Fibroblast of skin of right biceps (primary cell): Measurements from ENCODE around the gene RPL7L1.
A peak's percentile ranks its signal among the peaks of the same experiment; 100 is the strongest.
"Not testable (repeated sequence)": the region's sequence is repeated elsewhere in the genome, so short reads cannot be mapped to it uniquely, and the experiment has no call there.

Experiments
- DNase-seq: peaks from one replicate; pipeline ENCODE4 v3.0.0-alpha.2; 2013

Gene RPL7L1

DNA sequence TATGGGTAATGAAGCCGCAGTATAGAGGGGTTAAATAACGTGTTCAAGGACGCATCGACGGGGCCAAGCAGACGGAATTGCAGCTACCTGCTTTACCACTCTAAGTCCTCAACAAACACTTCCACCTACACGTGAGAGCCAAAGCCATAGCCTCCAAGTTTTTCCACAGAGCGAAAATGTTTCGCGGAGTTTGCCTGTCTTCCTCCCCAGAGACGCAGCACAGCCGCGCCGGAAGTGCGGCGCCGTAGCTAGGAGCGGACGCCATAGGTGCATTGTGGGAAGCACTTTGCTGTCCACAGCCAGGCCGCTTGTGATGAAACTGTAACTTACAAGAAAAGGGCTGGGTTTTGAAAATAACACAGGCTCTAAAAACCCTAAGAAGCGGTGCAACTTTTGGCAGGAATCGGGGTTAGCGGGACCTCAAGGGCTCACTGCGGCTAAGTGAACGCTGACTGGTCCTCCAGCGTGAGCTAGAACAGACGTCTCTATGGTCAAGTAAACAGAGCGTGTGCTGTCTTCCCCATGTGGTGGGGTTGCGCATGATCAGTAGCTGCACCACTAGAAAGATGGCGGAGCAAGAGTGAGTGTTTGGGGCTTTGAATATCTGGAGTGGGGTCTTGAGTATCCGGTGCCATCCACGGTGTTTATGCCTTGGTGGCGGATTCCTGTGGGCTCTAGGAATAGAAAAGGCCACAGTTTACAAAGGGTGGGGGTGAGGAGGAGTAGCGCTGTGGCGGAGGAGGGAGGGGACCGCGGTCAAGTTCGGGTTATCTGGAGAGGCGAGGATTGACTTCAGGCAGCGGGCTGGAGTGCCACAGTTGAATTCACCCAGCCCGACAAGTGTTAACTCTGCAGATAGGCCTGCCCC is at the start of gene RPL7L1:
Gene RPL7L1, plus strand, starts transcription at position 245 of the 868 bp plus-strand sequence. Its CDS starts 295 bp downstream, at position 540.
- peak; percentile 89 for DNase-seq

GRCh38 chr6:42831237-42831636 is 48.2 kb upstream of the RPL7L1 start:
- DNase-seq: no peak

DNA sequence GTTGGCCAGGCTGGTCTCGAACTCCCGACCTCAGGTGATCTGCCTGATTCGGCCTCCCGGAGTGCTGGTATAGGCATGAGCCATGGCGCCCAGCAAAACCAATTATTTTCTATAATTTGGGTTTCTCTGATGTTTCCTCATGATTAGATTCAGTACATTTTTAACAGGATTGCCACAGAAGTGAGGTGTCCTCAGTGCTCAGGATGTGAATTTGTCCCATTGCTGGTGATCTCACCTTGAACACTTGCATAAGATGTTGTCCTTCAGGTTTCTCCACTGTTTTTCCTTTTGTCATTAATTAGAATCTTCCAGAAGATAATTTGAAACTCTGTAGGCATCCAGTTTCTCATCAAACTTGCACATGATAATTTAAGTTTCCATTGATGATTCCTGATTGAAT is 45.4 kb upstream of the RPL7L1 start:
- DNase-seq: no peak

GRCh38 chr6:42841844-42842584 is 37.4 kb upstream of the RPL7L1 start:
- no peak for DNase-seq

- DNase-seq: no peak
Observed at GRCh38 chr6:42845327-42845694, 34.1 kb upstream of the RPL7L1 start.

DNA sequence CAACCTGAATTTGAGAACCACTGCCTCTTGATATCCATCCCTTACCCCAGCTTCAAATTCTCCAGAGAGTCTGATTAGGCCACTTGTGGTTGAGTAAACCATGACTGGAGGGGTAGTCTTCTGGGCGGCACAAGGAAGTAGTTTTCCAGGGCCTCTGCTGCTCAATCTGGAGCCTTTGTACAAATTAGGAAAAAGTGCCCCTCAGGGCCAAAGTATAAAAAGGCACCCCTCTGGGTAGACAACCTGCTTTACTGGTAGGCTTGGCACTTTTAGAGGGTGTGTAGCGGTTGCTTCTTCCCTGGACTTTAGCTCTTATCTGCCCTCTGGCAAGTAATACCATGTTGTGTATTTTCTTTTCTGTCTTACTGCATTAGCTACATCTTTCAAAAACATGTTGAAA is 32.9 kb upstream of the RPL7L1 start:
- no peak for DNase-seq

GRCh38 chr6:42848700-42849099 is 30.7 kb upstream of the RPL7L1 start:
- no peak for DNase-seq

DNA sequence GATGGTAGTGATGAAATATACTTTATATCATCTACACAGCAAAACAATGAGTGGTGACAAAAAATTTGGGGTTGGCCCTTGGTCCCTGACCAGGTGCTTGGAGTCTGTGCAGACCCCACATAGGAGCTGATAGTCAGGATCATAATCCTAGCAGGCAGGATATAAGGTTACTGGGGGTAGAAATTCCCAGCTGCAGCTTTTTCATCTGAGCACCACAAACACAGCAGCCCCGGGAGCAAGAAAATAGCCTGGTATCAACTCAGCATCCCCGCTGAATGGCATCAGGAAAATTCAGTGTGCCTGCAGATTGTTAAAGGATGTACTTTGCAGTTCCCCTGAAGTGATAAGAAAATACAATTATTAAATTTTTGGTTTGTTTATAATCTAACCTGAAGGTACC is 27.8 kb upstream of the RPL7L1 start:
- DNase-seq: no peak

GRCh38 chr6:42860036-42860435 is 19.4 kb upstream of the RPL7L1 start:
- no peak for DNase-seq

- DNase-seq: no peak
Observed at GRCh38 chr6:42860481-42860880, 18.9 kb upstream of the RPL7L1 start.

GRCh38 chr6:42864602-42865001 is 14.8 kb upstream of the RPL7L1 start:
- DNase-seq: no peak

GRCh38 chr6:42870145-42870936 is 9.1 kb upstream of the RPL7L1 start:
- no peak for DNase-seq

GRCh38 chr6:42871711-42872110 is 7.7 kb upstream of the RPL7L1 start:
- DNase-seq: no peak

- DNase-seq: no peak
Observed at GRCh38 chr6:42873313-42873712, 6.1 kb upstream of the RPL7L1 start.

DNA sequence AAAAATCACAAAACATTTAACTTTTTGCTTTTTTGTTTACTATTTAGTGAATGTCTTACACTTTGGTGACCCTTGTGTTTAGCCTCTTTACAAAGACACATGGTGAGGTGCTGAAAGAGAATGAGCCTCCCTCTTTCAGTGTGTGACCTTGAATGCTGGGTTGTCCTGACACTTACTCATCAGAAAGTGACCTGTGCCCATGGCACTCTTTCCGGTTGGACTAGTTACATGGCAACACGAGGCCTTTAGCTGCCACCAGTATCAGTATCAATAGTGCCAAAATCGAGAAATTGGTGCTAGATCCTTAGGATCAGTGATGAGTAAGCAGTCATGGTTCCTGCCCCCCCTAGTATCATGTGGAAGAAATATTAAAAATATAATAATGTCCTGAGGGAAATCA is 1.7 kb upstream of the RPL7L1 start:
- no peak for DNase-seq

- DNase-seq: not testable (repeated sequence)
Observed at GRCh38 chr6:42880240-42880817, 913 bp downstream of the RPL7L1 start.

GRCh38 chr6:42880871-42881270 is 1.5 kb downstream of the RPL7L1 start:
- DNase-seq: not testable (repeated sequence)

GRCh38 chr6:42885702-42886101 is 6.3 kb downstream of the RPL7L1 start:
- no peak for DNase-seq

DNA sequence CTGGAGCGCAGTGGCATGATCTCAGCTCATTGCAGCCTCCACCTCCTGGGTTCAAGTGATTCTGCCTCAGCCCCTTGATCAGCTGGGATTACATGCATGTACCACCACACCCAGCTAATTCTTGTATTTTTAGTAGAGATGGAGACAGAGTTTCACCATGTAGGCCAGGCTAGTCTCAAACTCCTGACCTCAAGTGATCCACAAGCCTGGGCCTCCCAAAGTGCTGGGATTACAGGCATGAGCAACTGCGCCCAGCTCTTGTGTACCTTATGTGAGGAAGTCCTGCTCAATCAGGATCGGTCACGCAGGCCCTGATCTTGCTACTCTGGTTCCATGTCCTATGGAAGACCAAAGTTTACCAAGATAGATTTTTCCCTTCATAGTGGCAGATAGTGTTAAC is 8.8 kb downstream of the RPL7L1 start:
- DNase-seq: not testable (repeated sequence)

- no peak for DNase-seq
Observed at GRCh38 chr6:42889815-42890214, 10.4 kb downstream of the RPL7L1 start.

GRCh38 chr6:42890311-42891198 is 11.1 kb downstream of the RPL7L1 start:
- peak; percentile 98 for DNase-seq

GRCh38 chr6:42891199-42891722 is 11.8 kb downstream of the RPL7L1 start:
- DNase-seq: no peak
